ENCODE measurements around the gene PAEP. TPM values are rescaled to one million over a fixed set of nuclear protein-coding genes. Genes with fewer than 3 reads are reported as not detected.

PAEP gene
- total RNA-seq, 1 donor from 2014 or later: not detected

DNA sequence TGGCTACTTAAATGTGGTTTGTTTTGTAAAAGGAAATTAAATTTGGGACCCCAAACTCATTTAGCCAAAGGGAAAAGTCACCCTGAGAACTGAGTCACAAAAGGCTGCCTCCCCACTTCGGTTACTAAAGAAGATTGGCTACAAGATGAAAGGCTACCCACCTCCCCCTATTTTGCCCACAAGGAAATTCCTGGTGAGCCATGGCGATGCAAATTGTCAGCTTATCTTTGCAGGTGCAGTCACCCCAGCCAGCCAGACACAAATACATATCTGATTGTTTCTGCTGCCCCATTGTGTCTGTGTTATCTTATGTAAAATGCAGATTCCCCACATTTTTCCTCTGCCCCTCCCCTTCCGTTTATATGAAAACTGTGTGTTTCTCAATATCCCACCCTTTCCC is 8.9 kb downstream of the PAEP start:
- intact Hi-C loops (cut with micrococcal nuclease): no loop called here
- DNase-seq: no peak
- ATAC-seq: no peak

DNA sequence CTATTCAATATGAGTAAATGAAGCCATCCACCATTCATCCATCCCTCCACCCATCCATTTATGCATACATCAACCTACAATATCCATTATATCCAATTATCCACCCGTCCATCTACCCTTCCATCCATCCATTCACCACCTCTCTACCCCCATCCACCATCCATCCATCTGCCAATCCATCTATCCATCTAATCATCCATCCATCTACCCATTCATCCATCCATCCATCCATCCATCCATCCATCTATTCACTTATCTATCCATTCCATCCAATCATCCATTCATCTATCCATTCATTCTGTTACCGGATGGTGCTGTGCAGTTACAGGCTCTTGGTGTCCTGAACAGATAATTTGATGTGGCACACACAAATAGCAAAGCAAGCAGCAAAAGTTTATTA is 10.7 kb downstream of the PAEP start:
- intact Hi-C loops (cut with micrococcal nuclease): no loop called here
- DNase-seq: no peak
- ATAC-seq: no peak

- intact Hi-C loops (cut with micrococcal nuclease): no loop called here
- DNase-seq (no peak), ATAC-seq (no peak)
These were observed 11.6 kb downstream of the PAEP start for GRCh38 chr9:135573124-135573523.

- intact Hi-C loops (cut with micrococcal nuclease): no loop called here
- DNase-seq (no peak), ATAC-seq (no peak)
These were observed 12.8 kb downstream of the PAEP start for GRCh38 chr9:135574331-135574730.

GRCh38 chr9:135574943-135575342 is 13.4 kb downstream of the PAEP start:
- intact Hi-C loops (cut with micrococcal nuclease): no loop called here
- no peak for DNase-seq
- ATAC-seq: no peak

DNA sequence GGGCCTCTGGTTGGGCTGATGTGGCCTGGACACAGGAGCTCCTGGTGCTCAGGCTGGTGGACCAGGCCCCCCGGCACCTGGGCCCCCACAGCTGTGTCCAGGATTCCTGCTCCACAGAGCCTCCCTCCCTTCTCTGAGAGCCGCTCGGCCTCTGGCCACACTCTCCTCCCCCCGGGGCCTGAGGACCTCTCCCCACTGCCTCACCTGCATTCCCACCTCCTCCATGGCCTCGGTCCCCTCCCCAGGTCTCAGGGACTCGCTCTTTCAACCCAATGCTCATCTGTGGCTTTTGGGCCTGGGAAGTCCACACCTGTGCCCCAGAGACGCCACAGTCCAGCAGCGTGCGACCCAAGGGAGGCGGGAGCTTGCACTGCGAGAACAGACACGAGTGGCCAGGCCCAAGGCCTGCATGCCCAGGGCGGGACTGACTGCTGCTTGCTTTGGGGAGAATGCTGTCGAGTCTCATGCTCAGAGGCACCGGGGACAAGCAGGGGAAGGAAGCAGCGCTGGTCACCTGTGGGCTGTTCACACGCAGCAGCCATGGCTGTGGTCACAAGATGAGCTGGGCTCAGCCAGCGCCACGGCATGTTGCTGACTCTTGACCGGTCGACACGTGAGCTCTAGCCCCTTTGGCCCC is 14.6 kb downstream of the PAEP start:
- DNase-seq (no peak), ATAC-seq (no peak)
- intact Hi-C loops (cut with micrococcal nuclease): no loop called here

- ATAC-seq (no peak), DNase-seq (no peak)
- intact Hi-C loops (cut with micrococcal nuclease): no loop called here
These were observed 15.7 kb downstream of the PAEP start for GRCh38 chr9:135577256-135577655.

GRCh38 chr9:135579356-135579755 is 17.8 kb downstream of the PAEP start:
- intact Hi-C loops (cut with micrococcal nuclease): no loop called here

DNA sequence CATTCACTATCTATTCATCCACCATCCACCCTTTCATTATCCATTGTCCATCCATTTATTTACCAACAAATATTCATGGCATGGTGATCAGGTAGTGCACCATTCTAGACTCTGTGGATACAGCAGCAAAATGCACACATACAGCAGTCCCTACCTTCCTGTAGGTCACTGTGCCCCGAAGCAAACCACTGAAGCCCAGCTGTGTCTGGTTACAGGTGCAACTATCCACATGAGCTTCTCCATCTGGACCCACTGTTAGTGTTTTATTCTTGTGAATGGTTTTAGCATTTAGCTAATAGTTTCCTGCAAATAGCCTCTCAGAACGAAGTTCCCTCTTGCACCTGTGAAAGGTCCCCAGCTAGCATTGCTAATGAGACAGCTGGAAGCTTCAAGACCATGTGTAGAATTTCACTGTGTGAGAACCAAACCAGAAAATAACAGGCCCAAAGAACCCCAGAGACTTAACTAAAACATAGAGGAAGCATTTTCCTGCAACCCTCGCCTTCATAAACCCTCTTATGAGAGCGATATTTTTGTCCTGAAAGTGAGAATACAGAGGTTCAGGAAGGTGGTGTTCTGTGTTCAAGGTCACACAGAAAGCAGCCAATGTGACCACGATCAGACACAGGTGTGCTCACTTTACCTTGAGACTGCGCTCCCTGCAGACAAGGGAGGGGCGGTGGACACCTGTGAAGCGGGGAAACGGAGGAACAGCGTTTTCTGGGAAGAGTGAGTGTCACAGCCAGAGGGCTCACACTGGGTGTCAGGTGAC is 18.5 kb downstream of the PAEP start:
- no peak for ATAC-seq
- intact Hi-C loops (cut with micrococcal nuclease): no loop called here
- no peak for DNase-seq

More at GRCh38 chr9:135579356-135579755, 17.8 kb downstream of the PAEP start:
- DNase-seq (no peak), ATAC-seq (no peak)

DNA sequence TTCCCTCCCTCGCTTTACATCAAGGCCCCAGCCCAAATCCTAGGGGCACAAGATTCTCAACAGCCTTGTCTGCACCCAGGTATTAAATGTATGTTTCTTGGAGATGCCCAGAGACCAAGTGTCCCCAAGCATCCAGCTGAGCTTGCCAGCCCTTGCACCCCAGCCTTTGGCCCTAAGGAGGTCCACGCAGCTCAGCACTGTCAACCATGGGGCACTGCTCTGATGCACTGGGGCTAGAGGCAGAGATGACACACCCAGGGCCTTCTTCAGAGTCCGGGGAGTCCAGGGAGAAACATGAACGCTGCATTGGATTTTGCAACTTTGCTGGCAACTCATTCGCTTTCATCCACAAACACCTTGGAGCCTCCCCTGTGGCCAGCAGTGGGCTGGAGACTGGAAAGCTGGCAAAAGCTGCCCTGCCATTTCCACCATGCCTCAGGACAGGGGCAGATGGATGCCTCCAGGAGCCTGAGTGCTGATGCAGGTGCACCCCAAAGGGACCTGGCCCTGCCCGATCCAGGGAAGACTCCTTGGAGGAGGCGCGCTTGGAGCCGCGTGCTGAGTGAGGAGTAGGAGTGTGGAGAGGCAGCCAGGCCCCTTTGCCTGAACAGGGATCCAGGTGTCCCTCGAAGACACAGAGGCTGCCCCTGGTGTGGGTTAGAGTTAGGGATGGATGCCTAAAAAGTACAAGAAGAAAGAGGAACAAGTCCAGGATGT is 19.3 kb downstream of the PAEP start:
- intact Hi-C loops (cut with micrococcal nuclease): no loop called here
- DNase-seq: no peak
- no peak for ATAC-seq

DNA sequence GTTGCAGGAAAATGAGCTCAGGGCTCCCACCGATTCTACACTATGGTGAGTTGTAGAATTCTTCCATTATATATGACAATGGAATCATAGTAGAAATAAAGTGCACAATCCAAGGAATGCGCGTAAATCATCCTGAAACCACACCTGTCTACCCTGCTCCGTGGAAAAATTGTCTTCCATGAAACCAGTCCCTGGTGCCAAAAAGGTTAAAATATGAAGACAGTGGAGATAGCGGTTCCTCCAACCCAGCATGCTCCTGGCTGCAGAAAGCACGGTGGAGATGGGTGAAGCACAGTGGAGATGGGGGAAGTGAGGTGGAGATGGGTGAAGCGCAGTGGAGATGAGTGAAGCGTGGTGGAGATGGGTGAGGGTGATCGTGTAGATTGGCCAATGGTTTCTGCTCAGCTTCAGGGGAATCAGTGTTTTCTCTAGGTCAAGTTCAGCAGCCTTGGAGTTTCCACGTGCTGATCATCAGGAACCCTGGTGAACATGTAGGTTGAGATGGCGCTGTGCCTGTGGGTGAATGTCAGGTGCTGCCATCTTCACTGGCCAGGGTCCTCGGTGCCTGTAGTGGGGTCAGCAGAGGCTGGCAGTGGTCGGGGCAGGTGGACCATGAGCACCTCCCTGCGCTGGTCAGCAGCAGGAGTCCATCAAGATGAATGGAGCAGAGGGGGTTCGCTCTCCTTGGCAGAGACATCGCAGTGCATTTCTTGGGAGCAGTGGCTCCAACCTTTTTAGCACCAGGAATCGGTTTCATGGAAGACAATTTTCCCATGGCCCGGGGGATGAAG is 20.3 kb downstream of the PAEP start:
- no peak for ATAC-seq
- DNase-seq: no peak
- intact Hi-C loops (cut with micrococcal nuclease): no loop called here

DNA sequence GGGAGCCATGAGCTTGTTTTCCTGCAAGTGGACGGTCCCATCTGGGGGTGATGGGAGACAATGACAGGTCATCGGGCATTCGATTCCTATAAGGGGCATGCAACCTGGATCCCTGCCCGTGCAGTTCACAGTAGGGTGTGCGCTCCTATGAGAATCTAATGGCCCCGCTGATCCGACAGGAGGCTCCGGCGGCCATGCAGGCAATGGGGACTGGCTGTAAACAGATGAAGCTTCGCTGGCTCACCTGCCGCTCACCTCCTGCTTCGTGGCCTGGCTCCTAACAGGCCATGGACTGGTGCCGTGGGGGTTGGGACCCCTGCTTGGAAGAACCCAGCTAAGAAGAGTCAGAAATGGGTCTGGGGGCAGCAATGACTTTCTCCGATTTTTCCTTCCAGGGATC is 21.0 kb downstream of the PAEP start:
- intact Hi-C loops (cut with micrococcal nuclease): no loop called here
- ATAC-seq (no peak), DNase-seq (no peak)

GRCh38 chr9:135582966-135583687 is 21.6 kb downstream of the PAEP start:
- ATAC-seq (no peak), DNase-seq (no peak)
- intact Hi-C loops (cut with micrococcal nuclease): no loop called here

GRCh38 chr9:135583688-135584011 is 22.1 kb downstream of the PAEP start:
- no peak for ATAC-seq
- intact Hi-C loops (cut with micrococcal nuclease): no loop called here
- no peak for DNase-seq

GRCh38 chr9:135584371-135584770 is 22.8 kb downstream of the PAEP start:
- DNase-seq (no peak), ATAC-seq (no peak)
- intact Hi-C loops (cut with micrococcal nuclease): no loop called here

GRCh38 chr9:135584934-135585333 is 23.4 kb downstream of the PAEP start:
- intact Hi-C loops (cut with micrococcal nuclease): no loop called here
- no peak for ATAC-seq
- no peak for DNase-seq

DNA sequence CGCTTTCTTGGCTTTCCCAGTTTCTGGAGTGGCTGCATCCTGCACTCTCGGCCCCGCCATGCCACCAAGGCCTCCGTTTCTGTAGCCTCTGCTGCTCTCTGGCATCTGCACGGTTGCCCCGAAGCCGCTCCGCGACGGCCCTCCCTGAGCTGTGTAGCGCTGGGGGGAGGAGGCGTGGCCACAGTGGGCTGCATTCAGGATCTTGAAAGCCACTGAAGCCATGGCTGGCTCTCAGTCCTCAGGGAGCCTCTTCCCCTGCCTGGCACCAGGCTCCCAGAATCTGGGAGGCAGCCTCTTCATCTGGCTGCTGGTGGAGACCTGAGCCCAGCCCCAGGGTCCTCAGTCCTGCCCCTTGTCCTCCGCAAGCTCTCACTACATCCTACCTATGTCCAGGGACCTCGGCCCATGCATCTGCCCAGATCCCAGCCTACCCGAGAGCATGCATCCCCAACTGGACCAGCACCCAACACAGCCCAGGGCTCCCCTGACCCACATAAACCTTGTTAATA is 25.1 kb downstream of the PAEP start:
- intact Hi-C loops (cut with micrococcal nuclease): no loop called here
- DNase-seq (no peak), ATAC-seq (no peak)

GRCh38 chr9:135587658-135588057 is 26.1 kb downstream of the PAEP start:
- intact Hi-C loops (cut with micrococcal nuclease): no loop called here
- ATAC-seq: no peak
- DNase-seq: no peak

DNA sequence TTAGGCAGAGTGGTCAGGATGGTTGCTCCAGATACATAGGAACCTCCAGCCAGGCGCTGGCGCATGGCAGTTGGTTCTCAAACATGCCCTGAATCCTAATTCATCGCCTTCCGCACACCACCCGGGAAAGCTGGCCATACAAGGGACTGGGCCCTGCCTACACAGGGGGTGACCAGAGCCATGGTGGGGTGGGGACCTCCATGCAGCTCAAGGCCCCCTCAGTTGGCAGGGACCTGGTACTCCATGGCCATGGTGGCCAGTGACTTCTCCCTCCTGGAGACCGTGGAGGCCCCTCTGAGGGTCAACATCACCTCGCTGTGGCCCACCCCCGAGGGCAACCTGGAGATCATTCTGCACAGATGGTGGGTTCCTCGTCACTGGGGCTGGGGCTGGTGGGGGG is 26.8 kb downstream of the PAEP start:
- intact Hi-C loops (cut with micrococcal nuclease): no loop called here
- no peak for ATAC-seq
- no peak for DNase-seq
